ENCODE results near the gene KRT2.
A peak's percentile ranks its signal among the peaks of the same experiment; 100 is the strongest.

Gene KRT2

GRCh38 chr12:52622349-52622748 lies 29.7 kb downstream of the KRT2 start:
- Histone ChIP-seq H3K4me1 (no peaks in the 10 kb centered on the region), H3K4me2 (no peak overlapping the region), H3K9ac (no peak overlapping the region), H4K20me1 (no peaks in the 10 kb centered on the region), H3K4me3 (no peak overlapping the region), H3K9me3 (replicated peaks in 1 of 11) (peaks cover 5 to 19% (median 10%) of the 10 kb centered on the region in 11 experiments; a peak in 13 of 22 replicates), H3K36me3 (no peaks in the 10 kb centered on the region), H3K27me3 (no peaks in the 10 kb centered on the region), H3K27ac (no peak overlapping the region)
- no peak for TF ChIP-seq Cebpa-rat (IDR thresholded peaks at IDR 0.05)

- Histone ChIP-seq H3K27ac (0 out of 22 replicates have a peak overlapping the region, but pooled peaks of 1 of the 11 experiments have one; percentile 13), H3K4me2 (no peak overlapping the region), H3K27me3 (no peaks in the 10 kb centered on the region), H4K20me1 (no peaks in the 10 kb centered on the region), H3K4me3 (no peak overlapping the region), H3K36me3 (no peaks in the 10 kb centered on the region), H3K4me1 (peaks cover 18 to 33% (median 28%) of the 10 kb centered on the region in 10 experiments), H3K9me3 (replicated peaks in 1 of 11) (peaks cover 2 to 15% (median 7%) of the 10 kb centered on the region in 11 experiments; a peak in 11 of 22 replicates), H3K9ac (no peak overlapping the region)
- TF ChIP-seq Cebpa-rat (IDR thresholded peaks at IDR 0.05): no peak
Measured at GRCh38 chr12:52618866-52619265, 33.1 kb downstream of the KRT2 start.

- H3K27ac ChIP-seq: peak within 1 kb of the TSS in 1 of 11 experiments; percentile 70; a peak in 2 of 22 replicates
Measured at GRCh38 chr12:52618216-52618615, 33.8 kb downstream of the KRT2 start, which contains the start of gene KRT73. Gene KRT73 (minus strand): TSS chr12:52618559. CDS start chr12:52618524, 35 bp downstream.

GRCh38 chr12:52617403-52617785 lies 34.6 kb downstream of the KRT2 start:
- peak overlapping the region in 2 of 11 experiments; percentile 70 to 80; a peak in 2 of 22 replicates for H3K27ac ChIP-seq

More at GRCh38 chr12:52618216-52618615, 33.8 kb downstream of the KRT2 start, which contains the start of gene KRT73:
- no peak within 1 kb of the TSS for H3K9ac ChIP-seq
- no peak within 1 kb of the TSS for H3K4me3 ChIP-seq
- peaks cover 25 to 40% (median 34%) of the 10 kb centered on the region in 10 experiments for H3K4me1 ChIP-seq
- no peaks in the 10 kb centered on the region for H4K20me1 ChIP-seq
- H3K9me3 ChIP-seq (replicated peaks in 1 of 11): peaks cover 0 to 10% (median 4%) of the 10 kb centered on the region in 11 experiments; a peak in 8 of 22 replicates
- no peaks in the 10 kb centered on the region for H3K27me3 ChIP-seq
- no peak within 1 kb of the TSS for H3K4me2 ChIP-seq
- no peak for TF ChIP-seq Cebpa-rat (IDR thresholded peaks at IDR 0.05)
- H3K36me3 ChIP-seq: no peaks in the 10 kb centered on the region

GRCh38 chr12:52616680-52617402 lies 35.2 kb downstream of the KRT2 start:
- H4K20me1 ChIP-seq: no peaks in the 10 kb centered on the region
- no peaks in the 10 kb centered on the region for H3K9me3 ChIP-seq (replicated peaks in 1 of 11)
- no peak overlapping the region for H3K4me3 ChIP-seq
- peak overlapping the region in 1 of 11 experiments; percentile 8; a peak in 1 of 22 replicates for H3K9ac ChIP-seq
- TF ChIP-seq Cebpa-rat (IDR thresholded peaks at IDR 0.05): no peak
- H3K27me3 ChIP-seq: no peaks in the 10 kb centered on the region
- H3K4me2 ChIP-seq: peak overlapping the region in 7 of 11 experiments; percentile 71 to 87 (median 82); a peak in 13 of 22 replicates
- no peaks in the 10 kb centered on the region for H3K36me3 ChIP-seq
- peak overlapping the region in 5 of 11 experiments; percentile 55 to 80 (median 66); a peak in 8 of 22 replicates for H3K27ac ChIP-seq
- H3K4me1 ChIP-seq: peaks cover 30 to 46% (median 41%) of the 10 kb centered on the region in 10 experiments

More at GRCh38 chr12:52617403-52617785, 34.6 kb downstream of the KRT2 start:
- Histone ChIP-seq H3K9ac (no peak overlapping the region), H3K27me3 (no peaks in the 10 kb centered on the region), H3K9me3 (replicated peaks in 1 of 11) (peaks cover 0 to 2% (median 0%) of the 10 kb centered on the region in 11 experiments; a peak in 3 of 22 replicates), H3K4me3 (no peak overlapping the region), H3K36me3 (no peaks in the 10 kb centered on the region), H3K4me1 (peaks cover 30 to 46% (median 41%) of the 10 kb centered on the region in 10 experiments), H4K20me1 (no peaks in the 10 kb centered on the region), H3K4me2 (no peak overlapping the region)
- no peak for TF ChIP-seq Cebpa-rat (IDR thresholded peaks at IDR 0.05)

- no peak for TF ChIP-seq Cebpa-rat (IDR thresholded peaks at IDR 0.05)
- Histone ChIP-seq H3K27ac (peak overlapping the region in 9 of 11 experiments; percentile 30 to 80 (median 65); a peak in 16 of 22 replicates), H3K4me1 (peaks cover 30 to 46% (median 41%) of the 10 kb centered on the region in 10 experiments), H4K20me1 (no peaks in the 10 kb centered on the region), H3K4me3 (no peak overlapping the region), H3K27me3 (no peaks in the 10 kb centered on the region), H3K36me3 (no peaks in the 10 kb centered on the region), H3K9ac (peak overlapping the region in 7 of 11 experiments; percentile 14 to 61 (median 46); a peak in 12 of 22 replicates), H3K4me2 (peak overlapping the region; percentile 61 to 87 (median 82)), H3K9me3 (replicated peaks in 1 of 11) (no peaks in the 10 kb centered on the region)
Measured at GRCh38 chr12:52615912-52616311, 36.1 kb downstream of the KRT2 start.

- Histone ChIP-seq H3K4me2 (peak overlapping the region; percentile 61 to 87 (median 82)), H3K4me3 (no peak overlapping the region), H3K36me3 (no peaks in the 10 kb centered on the region), H3K9ac (peak overlapping the region in 8 of 11 experiments; percentile 14 to 61 (median 45); a peak in 12 of 22 replicates), H3K27me3 (no peaks in the 10 kb centered on the region), H3K9me3 (replicated peaks in 1 of 11) (no peaks in the 10 kb centered on the region), H3K27ac (peak overlapping the region in 9 of 11 experiments; percentile 30 to 80 (median 65); a peak in 16 of 22 replicates), H4K20me1 (no peaks in the 10 kb centered on the region), H3K4me1 (peaks cover 30 to 46% (median 41%) of the 10 kb centered on the region in 10 experiments)
- no peak; a peak in 1 of 22 replicates for TF ChIP-seq Cebpa-rat (IDR thresholded peaks at IDR 0.05)
Measured at GRCh38 chr12:52615208-52615868, 36.7 kb downstream of the KRT2 start.

- H3K4me1 ChIP-seq: peaks cover 30 to 46% (median 41%) of the 10 kb centered on the region in 10 experiments
- H3K9ac ChIP-seq: peak overlapping the region in 4 of 11 experiments; percentile 30 to 61 (median 48); a peak in 5 of 22 replicates
- no peak for TF ChIP-seq Cebpa-rat (IDR thresholded peaks at IDR 0.05)
- H3K27ac ChIP-seq: peak overlapping the region in 7 of 11 experiments; percentile 47 to 80 (median 65); a peak in 14 of 22 replicates
- no peaks in the 10 kb centered on the region for H3K27me3 ChIP-seq
- no peaks in the 10 kb centered on the region for H3K9me3 ChIP-seq (replicated peaks in 1 of 11)
- H3K4me2 ChIP-seq: peak overlapping the region; percentile 61 to 87 (median 82); a peak in 20 of 22 replicates
- H3K36me3 ChIP-seq: no peaks in the 10 kb centered on the region
- H3K4me3 ChIP-seq: no peak overlapping the region
- no peaks in the 10 kb centered on the region for H4K20me1 ChIP-seq
Measured at GRCh38 chr12:52614381-52615207, 37.4 kb downstream of the KRT2 start.

All from BLaER1 treated with 17β-estradiol and CSF1 and Interleukin-3, amounts not matched to agents 10 nM and 100 nM (cell line).